LNCaP clone FGC (cell line): ENCODE results near the gene PLXNA1.

Source experiments
- DNase-seq: peaks from one replicate; pipeline ENCODE4 v3.0.0-alpha.2; 2011; ENCODE audit warnings: low read depth
- H3K4me3 ChIP-seq: 2 replicates; pipeline ENCODE4 v1.5.1; 2011; ENCODE audit warnings: mild to moderate bottlenecking, low read depth, low read length, control low read depth
- CTCF ChIP-seq: IDR thresholded peaks from 2 replicates; pipeline ENCODE4 v1.5.1; 2012; ENCODE audit warnings: mild to moderate bottlenecking; ENCODE audit not compliant: control insufficient read depth, insufficient read depth; ENCODE audit errors: extremely low read depth

Gene PLXNA1

DNA sequence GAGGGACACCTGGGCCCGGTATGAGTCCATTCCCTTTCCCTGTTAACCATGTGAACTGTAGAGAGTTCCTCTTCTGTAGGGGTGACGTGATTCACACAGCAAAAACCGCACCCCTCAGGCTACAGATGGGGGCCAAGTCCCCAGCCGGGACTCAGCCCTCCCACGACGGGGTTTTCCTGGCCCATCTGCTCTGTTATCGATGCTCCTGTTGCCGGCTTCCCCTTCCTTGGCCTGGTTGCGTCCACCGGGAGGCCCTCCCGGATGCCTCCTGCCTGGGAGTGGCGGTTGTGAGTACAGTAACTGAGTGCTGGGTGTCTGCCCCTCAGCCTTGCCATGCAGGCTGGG is 817 bp upstream of the PLXNA1 start:
- no peak for TF ChIP-seq CTCF

DNA sequence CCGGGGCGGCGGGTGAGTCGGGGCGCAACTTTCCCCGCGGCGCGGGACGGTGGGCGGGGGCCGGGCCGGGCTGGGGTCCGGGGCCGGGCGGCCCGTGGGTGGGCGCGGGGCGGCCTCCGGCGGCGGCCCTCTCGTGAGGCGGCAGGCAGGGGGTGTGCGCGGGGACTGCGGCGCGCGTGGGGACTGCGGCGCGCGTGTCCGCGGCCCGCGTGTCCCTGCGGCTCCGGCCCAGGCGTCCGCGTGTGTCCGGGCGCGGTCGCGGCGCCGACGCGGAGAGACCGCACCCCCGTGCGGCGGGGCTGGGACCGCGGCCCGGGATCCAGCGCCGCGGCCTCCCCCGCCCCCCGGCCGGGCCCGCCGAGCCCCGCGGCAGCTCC is 349 bp downstream of the PLXNA1 start:
- TF ChIP-seq CTCF: peak; percentile 18; the same call in 1 of the 2 replicates
- no peak for DNase-seq
- peak overlapping the region; percentile 60 for H3K4me3 ChIP-seq

More for the DNA sequence above, 817 bp upstream of the PLXNA1 start:
- DNase-seq: no peak
- H3K4me3 ChIP-seq: peak overlapping the region; percentile 47; the same call in 1 of the 2 replicates

- peak overlapping the region; percentile 60 for H3K4me3 ChIP-seq
- no peak for TF ChIP-seq CTCF
- DNase-seq: no peak
Measured at GRCh38 chr3:126983653-126984390, 907 bp downstream of the PLXNA1 start.

DNA sequence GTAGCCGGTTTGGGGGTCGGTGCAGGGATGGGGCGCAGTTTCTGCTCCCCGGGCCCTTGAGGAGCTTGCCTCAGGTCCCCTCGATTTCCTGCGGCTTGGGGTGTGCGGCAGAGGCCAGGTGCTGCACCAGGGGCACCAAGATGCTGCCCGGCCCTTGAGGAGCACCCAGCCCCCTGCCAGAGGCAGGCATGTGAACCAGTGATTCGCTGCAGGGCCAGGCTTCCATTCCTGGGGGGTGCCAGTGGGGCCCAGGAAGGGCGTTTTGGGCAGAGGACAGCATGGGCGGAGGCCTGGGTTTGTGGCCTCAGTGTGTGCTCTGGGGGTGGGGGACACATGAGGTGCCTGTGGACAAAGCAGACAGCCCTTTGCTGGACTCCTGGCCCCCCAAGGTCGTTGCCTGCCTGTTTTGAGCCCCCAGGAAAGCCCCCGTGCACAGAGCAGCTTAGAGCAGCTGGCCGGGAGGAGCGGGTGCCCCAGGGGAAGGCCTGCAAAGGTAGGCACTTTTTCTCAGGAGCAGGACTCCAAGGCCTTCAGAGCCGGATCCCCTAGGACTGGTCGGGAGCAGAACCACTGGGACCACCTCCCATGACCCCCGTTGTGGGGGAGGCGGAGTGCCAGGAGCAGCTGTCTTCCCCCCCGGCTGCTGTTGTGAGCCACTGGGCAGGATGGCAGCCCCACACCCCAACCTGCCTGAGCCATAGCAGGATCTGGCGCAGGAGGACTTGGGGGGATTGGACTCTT is 1.6 kb downstream of the PLXNA1 start:
- no peak for TF ChIP-seq CTCF
- DNase-seq: no peak
- H3K4me3 ChIP-seq: peak overlapping the region; percentile 60

DNA sequence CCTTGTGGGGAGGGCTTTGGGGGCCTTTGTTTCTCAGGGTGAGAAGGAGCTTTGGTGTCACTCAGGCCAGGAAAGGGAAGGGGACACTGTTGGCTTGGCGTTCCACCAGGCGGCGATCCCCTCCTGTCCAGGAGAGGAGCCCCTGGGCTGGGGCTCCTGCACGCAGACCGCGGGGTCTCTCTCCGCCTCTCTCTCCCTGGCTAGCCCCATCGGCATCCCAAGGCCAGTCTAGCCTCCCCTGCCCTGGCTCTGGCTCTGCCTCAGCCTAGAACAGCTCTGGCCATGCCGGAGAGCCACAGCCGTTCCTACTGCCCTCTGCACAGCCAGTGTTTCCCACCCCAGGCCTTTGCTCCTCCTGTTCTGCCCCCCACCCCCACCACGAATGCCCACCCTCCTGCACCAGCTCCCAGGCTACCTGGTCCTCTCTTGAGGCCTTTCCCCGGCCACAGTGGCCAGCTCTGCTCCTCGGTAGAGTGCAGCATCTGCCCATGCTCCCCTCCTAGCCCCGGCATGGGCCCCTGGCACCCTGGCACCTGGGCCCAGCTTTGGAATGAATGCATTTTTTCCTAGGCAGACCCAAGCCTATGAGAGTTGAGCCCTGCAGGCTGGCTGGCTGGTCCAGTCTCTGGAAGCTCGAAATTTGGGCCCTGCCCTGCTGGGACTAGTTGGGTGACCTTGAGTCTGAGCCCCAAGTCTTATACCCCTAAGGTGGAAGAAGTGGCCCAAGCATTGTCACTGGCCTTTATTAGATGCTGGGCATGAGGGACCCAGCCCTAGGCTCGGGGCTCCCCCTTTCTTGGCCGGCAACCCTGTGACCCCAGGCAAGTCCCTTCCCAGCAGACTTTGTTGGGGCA is 2.4 kb downstream of the PLXNA1 start:
- no peak for DNase-seq
- H3K4me3 ChIP-seq: no peak overlapping the region
- no peak for TF ChIP-seq CTCF

GRCh38 chr3:126986001-126986400 is 3.1 kb downstream of the PLXNA1 start:
- DNase-seq: no peak
- no peak overlapping the region for H3K4me3 ChIP-seq
- no peak for TF ChIP-seq CTCF
